ENCODE data around the gene FHAD1. TPM values are rescaled to one million over a fixed set of nuclear protein-coding genes. Genes with fewer than 3 reads are reported as not detected.

FHAD1 gene
- polyA plus RNA-seq, 1 of the 3 experiments (the other 2 are of a cell fraction): 0.48 TPM

GRCh38 chr1:15424146-15424667, 177.2 kb downstream of the FHAD1 start (continued):
- TF ChIP-seq RAD21 (IDR thresholded peaks at IDR 0.05; ENCODE audit: low read length) (no peak), EZH2phosphoT487 (IDR thresholded peaks at IDR 0.05; ENCODE audit: borderline replicate concordance, low read depth) (no peak), TCF12 (IDR thresholded peaks at IDR 0.05) (no peak), RXRA (IDR thresholded peaks at IDR 0.05; ENCODE audit: borderline replicate concordance, low read depth) (no peak)

DNA sequence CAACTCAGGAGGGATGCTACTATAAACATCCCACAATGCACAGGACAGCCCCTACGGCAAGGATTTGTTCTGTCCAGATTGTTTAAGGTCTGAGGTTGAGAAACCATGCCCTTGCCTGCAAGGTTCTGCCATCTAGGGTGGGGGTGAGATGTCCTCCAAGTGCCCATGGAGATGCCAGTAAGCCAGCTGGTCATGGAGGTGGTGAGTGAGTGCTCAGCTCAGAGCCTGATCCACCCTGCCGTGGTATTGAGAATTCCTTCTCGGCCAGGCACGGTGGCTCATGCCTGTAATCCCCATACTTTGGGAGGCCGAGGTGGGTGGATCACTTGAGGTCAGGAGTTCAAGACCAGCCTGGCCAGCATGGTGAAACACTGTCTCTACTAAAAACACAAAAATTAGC, 178.0 kb downstream of the FHAD1 start:
- peaks cover 4 to 10% of the 10 kb centered on the region in 2 experiments for H3K36me3 ChIP-seq (replicated peaks in 1 of 2; ENCODE audit: control insufficient read depth in 1 of 2, insufficient read depth in 2 of 2, low read length in 1 of 2)
- no peak for DNase-seq
- H3K9me3 ChIP-seq: no peaks in the 10 kb centered on the region
- no peak overlapping the region for H2AFZ ChIP-seq (ENCODE audit: low read depth)
- ChIA-PET POLR2A (no interaction called here), CTCF (interaction anchor here (1.2 to 14.9 kb wide), 2 partner anchors 91 to 104 kb away, joined by 4 to 311 read pairs; no protein-coding TSS in a partner anchor)
- no peak for TF ChIP-seq FOXJ3 (CRISPR knock-in tag; IDR thresholded peaks at IDR 0.05)
- no peak for TF ChIP-seq CHD2 (IDR thresholded peaks at IDR 0.05; ENCODE audit: low read length, partially characterized antibody)
- no peak for TF ChIP-seq PBX3 (IDR thresholded peaks at IDR 0.05)
- TF ChIP-seq NFIC (IDR thresholded peaks at IDR 0.05; ENCODE audit: borderline replicate concordance): no peak
- H3K27ac ChIP-seq (ENCODE audit: low read depth in 2 of 2, low read length in 1 of 2): no peak overlapping the region
- no peak overlapping the region for H3K4me2 ChIP-seq
- peaks cover 15% of the 10 kb centered on the region; the same call in 1 of the 2 replicates for H4K20me1 ChIP-seq (ENCODE audit: insufficient read depth)
- no peaks in the 10 kb centered on the region; a peak in 2 of 4 replicates for H3K4me1 ChIP-seq (ENCODE audit: control insufficient read depth in 1 of 2, insufficient read depth in 2 of 2, low read depth in 1 of 2, low read length in 1 of 2)
- H3F3A ChIP-seq (replicated peaks; ENCODE audit: insufficient read depth): no peaks in the 10 kb centered on the region
- H3K79me2 ChIP-seq (ENCODE audit: insufficient read depth): peaks cover 40% of the 10 kb centered on the region
- no peaks in the 10 kb centered on the region for H3K9me2 ChIP-seq
- 83% methylated on average over 5 of the region's 5 CpGs for WGBS (ENCODE audit: low lambda C conversion rate)
- no peaks in the 10 kb centered on the region for H3K27me3 ChIP-seq (ENCODE audit: insufficient read depth)
- H3K4me3 ChIP-seq (ENCODE audit: low read depth in 2 of 2, low read length in 1 of 2): no peak overlapping the region
- H3K9ac ChIP-seq: no peak overlapping the region

DNA sequence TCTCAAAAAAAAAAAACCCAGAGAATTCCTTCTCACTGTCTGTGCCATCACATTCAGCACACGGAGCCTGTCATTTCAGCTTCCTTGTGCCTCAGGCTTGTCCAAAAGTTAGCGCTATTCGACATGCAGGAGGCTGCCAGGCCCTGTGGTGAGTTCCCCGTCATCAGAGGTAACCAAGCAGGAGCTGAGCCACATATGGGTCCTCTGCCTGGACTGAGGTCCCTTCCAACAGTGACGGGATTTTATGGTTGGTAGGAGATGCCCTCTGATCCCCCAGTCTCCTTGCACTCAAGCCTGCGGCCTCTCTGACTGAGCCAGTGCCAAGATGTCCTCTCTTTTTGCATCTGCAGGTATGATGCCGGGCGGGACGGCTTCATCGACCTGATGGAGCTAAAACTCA, 178.5 kb downstream of the FHAD1 start:
- Histone ChIP-seq H3K36me3 (replicated peaks in 1 of 2; ENCODE audit: control insufficient read depth in 1 of 2, insufficient read depth in 2 of 2, low read length in 1 of 2) (peaks cover 4 to 10% of the 10 kb centered on the region in 2 experiments), H3K4me3 (ENCODE audit: low read depth in 2 of 2, low read length in 1 of 2) (no peak overlapping the region), H3K27me3 (ENCODE audit: insufficient read depth) (no peaks in the 10 kb centered on the region), H3K9me3 (no peaks in the 10 kb centered on the region), H3K9ac (no peak overlapping the region), H3K4me2 (no peak overlapping the region), H3K27ac (ENCODE audit: low read depth in 2 of 2, low read length in 1 of 2) (no peak overlapping the region), H2AFZ (ENCODE audit: low read depth) (no peak overlapping the region), H3F3A (replicated peaks; ENCODE audit: insufficient read depth) (no peaks in the 10 kb centered on the region), H3K4me1 (ENCODE audit: control insufficient read depth in 1 of 2, insufficient read depth in 2 of 2, low read depth in 1 of 2, low read length in 1 of 2) (no peaks in the 10 kb centered on the region; a peak in 2 of 4 replicates), H3K9me2 (no peaks in the 10 kb centered on the region), H3K79me2 (ENCODE audit: insufficient read depth) (peaks cover 35% of the 10 kb centered on the region), H4K20me1 (ENCODE audit: insufficient read depth) (peaks cover 14% of the 10 kb centered on the region; the same call in 1 of the 2 replicates)
- CTCF ChIA-PET: interaction anchor here (0.9 to 14.9 kb wide), 4 partner anchors 92 to 154 kb away, joined by 4 to 311 read pairs (median 4); no protein-coding TSS in a partner anchor
- POLR2A ChIA-PET: no interaction called here
- WGBS (ENCODE audit: low lambda C conversion rate): 95% methylated on average over 4 of the region's 10 CpGs
- no peak for DNase-seq
- TF ChIP-seq POLR2AphosphoS5 (IDR thresholded peaks at IDR 0.05; ENCODE audit: low read depth, low read length) (no peak), RFX5 (IDR thresholded peaks at IDR 0.05; ENCODE audit: low read length) (no peak), GABPA (IDR thresholded peaks at IDR 0.05; ENCODE audit: low read depth) (no peak), ELF1 (IDR thresholded peaks at IDR 0.05) (no peak), SMC3 (IDR thresholded peaks at IDR 0.05; ENCODE audit: low read depth, low read length) (no peak), NFIC (IDR thresholded peaks at IDR 0.05; ENCODE audit: borderline replicate concordance) (no peak), TCF12 (IDR thresholded peaks at IDR 0.05) (no peak), TAF1 (IDR thresholded peaks at IDR 0.05; ENCODE audit: borderline replicate concordance, low read depth, low read length) (no peak), NRF1 (IDR thresholded peaks at IDR 0.05; ENCODE audit: low read depth, low read length) (no peak), CHD2 (IDR thresholded peaks at IDR 0.05; ENCODE audit: low read length, partially characterized antibody) (no peak), FOXM1 (IDR thresholded peaks at IDR 0.05; ENCODE audit: low read depth) (no peak), MEF2A (IDR thresholded peaks at IDR 0.05; ENCODE audit: borderline replicate concordance, low read depth) (no peak), ZBTB33 (IDR thresholded peaks at IDR 0.05; ENCODE audit: borderline replicate concordance, low read depth) (no peak), MXI1 (IDR thresholded peaks at IDR 0.05; ENCODE audit: low read depth, low read length) (no peak), RCOR1 (IDR thresholded peaks at IDR 0.05; ENCODE audit: low read length) (no peak), EP300 (IDR thresholded peaks at IDR 0.05; ENCODE audit: borderline replicate concordance in 1 of 2, low read depth in 1 of 2, low read length in 1 of 2) (no peak)
- TF ChIP-seq, protein P1, sequence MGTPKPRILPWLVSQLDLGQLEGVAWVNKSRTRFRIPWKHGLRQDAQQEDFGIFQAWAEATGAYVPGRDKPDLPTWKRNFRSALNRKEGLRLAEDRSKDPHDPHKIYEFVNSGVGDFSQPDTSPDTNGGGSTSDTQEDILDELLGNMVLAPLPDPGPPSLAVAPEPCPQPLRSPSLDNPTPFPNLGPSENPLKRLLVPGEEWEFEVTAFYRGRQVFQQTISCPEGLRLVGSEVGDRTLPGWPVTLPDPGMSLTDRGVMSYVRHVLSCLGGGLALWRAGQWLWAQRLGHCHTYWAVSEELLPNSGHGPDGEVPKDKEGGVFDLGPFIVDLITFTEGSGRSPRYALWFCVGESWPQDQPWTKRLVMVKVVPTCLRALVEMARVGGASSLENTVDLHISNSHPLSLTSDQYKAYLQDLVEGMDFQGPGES (IDR thresholded peaks at IDR 0.05; ENCODE audit: low read depth, low read length): no peak
- TF ChIP-seq, protein P2, sequence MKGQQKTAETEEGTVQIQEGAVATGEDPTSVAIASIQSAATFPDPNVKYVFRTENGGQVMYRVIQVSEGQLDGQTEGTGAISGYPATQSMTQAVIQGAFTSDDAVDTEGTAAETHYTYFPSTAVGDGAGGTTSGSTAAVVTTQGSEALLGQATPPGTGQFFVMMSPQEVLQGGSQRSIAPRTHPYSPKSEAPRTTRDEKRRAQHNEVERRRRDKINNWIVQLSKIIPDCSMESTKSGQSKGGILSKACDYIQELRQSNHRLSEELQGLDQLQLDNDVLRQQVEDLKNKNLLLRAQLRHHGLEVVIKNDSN (IDR thresholded peaks at IDR 0.05; ENCODE audit: borderline replicate concordance, low read depth): no peak

All from SK-N-SH (cell line).